Upper lobe of left lung (tissue), 4 donors: ENCODE data around the gene PCGF3.

Experiments
- CTCF ChIP-seq, 6 experiments: fragments of 450-650 bp in 4 of 6; fragments of 200-600 bp in 2 of 6; sonication (generic) in 2 of 6; IDR thresholded peaks; one replicate each; pipeline ENCODE4 v1.5.1; 2016 to 2019; ENCODE audit warnings: antibody characterized with exemption in 6 of 6
- EP300 ChIP-seq, 4 donors: sonication (generic); formaldehyde crosslinking; IDR thresholded peaks; one replicate each; pipeline ENCODE4 v1.5.1; 2017; ENCODE audit warnings: antibody characterized with exemption in 4 of 4, control low read depth in 2 of 4
- POLR2A ChIP-seq, 4 donors: fragments of 450-650 bp; IDR thresholded peaks; one replicate each; pipeline ENCODE4 v1.5.1; 2016 to 2017; ENCODE audit warnings: antibody characterized with exemption in 4 of 4, mild to moderate bottlenecking in 2 of 4
- POLR2AphosphoS5 ChIP-seq, 2 donors: sonication (generic); formaldehyde crosslinking; IDR thresholded peaks; one replicate each; pipeline ENCODE4 v1.5.1; 2017; ENCODE audit warnings: antibody characterized with exemption in 2 of 2

GRCh38 chr4:679629-680028, 26.0 kb upstream of the PCGF3 start:
- TF ChIP-seq CTCF (IDR thresholded peaks at IDR 0.05) (no peak), POLR2A (IDR thresholded peaks at IDR 0.05) (no peak), POLR2AphosphoS5 (IDR thresholded peaks at IDR 0.05) (no peak), EP300 (IDR thresholded peaks at IDR 0.05) (no peak)
